ENCODE results near the gene C1orf146.
A peak's percentile ranks its signal among the peaks of the same experiment; 100 is the strongest.
"Not testable (repeated sequence)": the region's sequence is repeated elsewhere in the genome, so short reads cannot be mapped to it uniquely, and the experiment has no call there.

C1orf146 gene

DNA sequence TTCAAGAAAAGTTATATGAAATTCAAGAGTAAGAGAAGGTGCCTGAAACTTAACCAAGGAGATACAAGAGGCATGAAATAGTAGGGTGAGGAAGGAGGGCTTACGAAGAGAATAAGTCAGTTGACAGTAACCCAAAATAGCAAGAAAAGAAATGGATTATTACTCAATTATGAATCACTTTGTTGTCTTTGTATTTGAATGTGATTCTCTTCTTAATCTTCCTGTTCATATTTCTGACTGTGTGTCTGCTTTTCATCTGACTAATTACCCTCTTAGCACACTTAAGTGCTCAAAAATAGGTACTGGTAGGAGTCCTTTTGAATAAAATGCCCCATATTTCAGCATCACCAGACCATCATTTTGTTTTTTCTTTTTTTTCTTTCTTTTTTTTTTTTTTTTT, 41.6 kb downstream of the C1orf146 start:
- TF ChIP-seq, protein P1, sequence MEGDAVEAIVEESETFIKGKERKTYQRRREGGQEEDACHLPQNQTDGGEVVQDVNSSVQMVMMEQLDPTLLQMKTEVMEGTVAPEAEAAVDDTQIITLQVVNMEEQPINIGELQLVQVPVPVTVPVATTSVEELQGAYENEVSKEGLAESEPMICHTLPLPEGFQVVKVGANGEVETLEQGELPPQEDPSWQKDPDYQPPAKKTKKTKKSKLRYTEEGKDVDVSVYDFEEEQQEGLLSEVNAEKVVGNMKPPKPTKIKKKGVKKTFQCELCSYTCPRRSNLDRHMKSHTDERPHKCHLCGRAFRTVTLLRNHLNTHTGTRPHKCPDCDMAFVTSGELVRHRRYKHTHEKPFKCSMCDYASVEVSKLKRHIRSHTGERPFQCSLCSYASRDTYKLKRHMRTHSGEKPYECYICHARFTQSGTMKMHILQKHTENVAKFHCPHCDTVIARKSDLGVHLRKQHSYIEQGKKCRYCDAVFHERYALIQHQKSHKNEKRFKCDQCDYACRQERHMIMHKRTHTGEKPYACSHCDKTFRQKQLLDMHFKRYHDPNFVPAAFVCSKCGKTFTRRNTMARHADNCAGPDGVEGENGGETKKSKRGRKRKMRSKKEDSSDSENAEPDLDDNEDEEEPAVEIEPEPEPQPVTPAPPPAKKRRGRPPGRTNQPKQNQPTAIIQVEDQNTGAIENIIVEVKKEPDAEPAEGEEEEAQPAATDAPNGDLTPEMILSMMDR (conservative IDR thresholded peaks at IDR 0.05; ENCODE audit: control insufficient read depth, insufficient read depth, low read depth, low read length): no peak
- H3K4me3 ChIP-seq (ENCODE audit: control insufficient read depth, low read depth, low read length): no peak overlapping the region
- peak; percentile 44 for DNase-seq (ENCODE audit: low read depth)

DNA sequence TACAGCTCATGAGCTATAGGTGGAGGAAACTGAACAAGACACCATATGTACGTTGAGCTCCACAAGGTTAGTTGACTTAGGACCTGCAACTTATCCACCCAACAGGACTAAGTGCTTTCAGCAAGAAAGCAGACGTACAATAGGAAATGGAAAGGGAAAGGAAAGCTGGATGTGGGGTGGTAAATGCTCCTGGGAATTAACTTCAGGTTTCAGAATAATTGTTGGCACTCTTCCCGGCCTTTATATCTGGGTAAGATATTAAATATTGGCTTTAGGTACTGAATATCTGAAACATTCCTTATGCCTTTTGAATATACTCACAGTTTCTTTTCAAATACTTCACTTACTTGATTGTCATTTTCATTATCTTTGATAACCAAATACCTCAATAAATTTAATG, 44.8 kb downstream of the C1orf146 start:
- H3K4me3 ChIP-seq (ENCODE audit: control insufficient read depth, low read depth, low read length): no peak overlapping the region
- TF ChIP-seq, protein P1 (conservative IDR thresholded peaks at IDR 0.05; ENCODE audit: control insufficient read depth, insufficient read depth, low read depth, low read length): no peak
- no peak for DNase-seq (ENCODE audit: low read depth)

DNA sequence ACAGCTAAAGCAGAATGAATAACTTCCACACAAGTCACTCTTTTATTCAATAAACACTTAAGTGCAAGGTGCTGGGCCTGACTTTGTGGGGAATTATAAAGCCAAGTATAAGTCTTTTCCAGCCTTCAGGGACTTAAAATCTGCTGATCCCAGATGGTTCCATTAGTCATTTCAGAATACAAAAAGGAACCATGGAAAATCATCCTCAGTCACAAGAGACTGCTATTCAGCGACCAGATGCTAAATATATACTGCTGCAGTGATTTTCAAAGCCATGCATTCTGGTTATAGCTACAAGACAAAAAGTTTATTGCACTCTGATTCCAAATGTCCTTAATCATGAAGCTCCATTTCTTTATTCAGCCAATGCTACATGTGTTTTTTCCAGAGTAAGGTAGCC, 55.3 kb downstream of the C1orf146 start:
- TF ChIP-seq, protein P1 (conservative IDR thresholded peaks at IDR 0.05; ENCODE audit: control insufficient read depth, insufficient read depth, low read depth, low read length): no peak
- no peak for DNase-seq (ENCODE audit: low read depth)
- no peak overlapping the region for H3K4me3 ChIP-seq (ENCODE audit: control insufficient read depth, low read depth, low read length)

DNA sequence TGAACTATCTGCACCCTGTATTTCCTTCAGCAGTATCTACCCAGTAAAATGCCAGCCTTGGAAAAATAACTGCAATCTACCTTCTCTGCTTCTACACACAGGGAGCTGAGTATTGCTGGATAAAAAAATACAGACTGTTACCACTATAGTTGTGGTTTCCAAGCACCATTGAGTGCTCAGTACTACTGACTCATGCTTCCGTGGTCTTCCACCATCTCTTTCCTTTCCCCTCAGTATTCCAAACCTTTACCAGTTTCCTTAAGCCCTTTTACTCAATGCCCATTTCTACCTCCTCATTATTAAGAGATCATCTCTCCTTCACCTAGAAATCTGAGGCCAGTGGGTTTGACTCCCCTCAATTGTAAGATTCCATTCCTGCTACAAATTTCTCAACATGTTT, 57.2 kb downstream of the C1orf146 start:
- H3K4me3 ChIP-seq (ENCODE audit: control insufficient read depth, low read depth, low read length): no peak overlapping the region
- TF ChIP-seq, protein P1 (conservative IDR thresholded peaks at IDR 0.05; ENCODE audit: control insufficient read depth, insufficient read depth, low read depth, low read length): no peak
- peak; percentile 51 for DNase-seq (ENCODE audit: low read depth)

DNA sequence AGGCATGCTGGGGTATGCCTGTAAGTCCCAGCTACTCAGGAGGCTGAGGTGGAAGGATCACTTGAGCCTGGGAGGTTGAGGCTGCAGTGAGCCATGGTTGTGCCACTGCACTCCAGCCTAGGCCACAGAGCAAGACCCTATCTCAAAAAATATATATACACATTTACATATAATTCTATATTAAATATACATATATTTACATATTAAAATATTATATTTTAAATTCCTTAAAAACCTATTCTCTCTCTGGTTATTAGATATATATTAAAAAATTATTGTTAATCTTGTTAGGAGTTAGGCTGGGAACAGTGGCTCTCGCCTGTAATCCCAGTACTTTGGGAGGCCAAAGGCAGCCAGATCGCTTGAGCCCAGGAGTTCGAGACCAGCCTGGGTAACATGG, 58.4 kb downstream of the C1orf146 start:
- DNase-seq (ENCODE audit: low read depth): no peak
- no peak overlapping the region for H3K4me3 ChIP-seq (ENCODE audit: control insufficient read depth, low read depth, low read length)
- TF ChIP-seq, protein P1 (conservative IDR thresholded peaks at IDR 0.05; ENCODE audit: control insufficient read depth, insufficient read depth, low read depth, low read length): no peak

DNA sequence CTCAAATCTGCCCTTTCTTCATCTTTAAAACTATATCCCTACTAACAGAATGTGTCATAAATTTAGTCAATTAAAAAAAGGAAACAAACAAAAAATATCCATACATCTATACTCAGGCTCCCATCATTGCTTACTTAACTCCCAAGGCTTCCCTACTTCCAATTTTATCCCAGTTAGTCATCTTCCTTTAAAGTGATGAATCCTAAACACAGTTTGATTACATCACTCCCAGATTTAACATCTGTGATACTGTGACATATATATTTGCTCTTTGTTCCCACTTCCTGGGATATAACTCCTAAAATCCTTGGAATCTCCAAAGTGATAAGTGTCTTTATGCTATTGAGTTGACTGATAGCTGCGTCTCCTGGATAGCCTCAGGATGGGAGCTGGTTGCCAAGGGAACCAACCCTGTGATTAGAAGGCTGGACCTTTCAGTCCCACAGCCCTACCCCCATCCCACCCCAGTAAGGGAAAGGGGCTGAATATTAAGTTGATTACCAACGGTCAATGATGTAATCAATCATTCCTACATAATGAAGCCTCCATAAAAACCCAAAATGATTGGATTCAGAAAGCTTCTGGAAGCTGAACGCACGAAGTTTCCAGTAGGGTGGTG, 59.5 kb downstream of the C1orf146 start:
- TF ChIP-seq, protein P1 (conservative IDR thresholded peaks at IDR 0.05; ENCODE audit: control insufficient read depth, insufficient read depth, low read depth, low read length): no peak
- peak; percentile 80 for DNase-seq (ENCODE audit: low read depth)
- H3K4me3 ChIP-seq (ENCODE audit: control insufficient read depth, low read depth, low read length): no peak overlapping the region

DNA sequence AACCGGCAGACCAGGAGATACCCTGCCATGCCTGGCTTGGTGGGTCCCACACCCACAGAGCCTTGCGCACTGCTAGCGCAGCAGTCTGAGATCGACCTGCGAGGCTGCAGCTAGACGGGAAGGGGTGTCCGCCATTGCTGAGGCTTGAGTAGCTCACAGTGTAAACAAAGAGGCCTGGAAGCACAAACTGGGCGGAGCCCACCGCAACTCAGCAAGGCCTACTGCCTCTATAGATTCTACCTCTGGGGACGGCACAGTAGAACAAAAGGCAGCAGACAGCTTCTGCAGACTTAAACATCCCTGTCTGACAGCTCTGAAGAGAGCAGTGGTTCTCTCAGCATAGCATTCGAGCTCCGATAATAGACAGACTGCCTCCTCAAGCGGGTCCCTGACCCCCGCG, 62.1 kb downstream of the C1orf146 start:
- H3K4me3 ChIP-seq (ENCODE audit: control insufficient read depth, low read depth, low read length); DNase-seq (ENCODE audit: low read depth): not testable (repeated sequence)

DNA sequence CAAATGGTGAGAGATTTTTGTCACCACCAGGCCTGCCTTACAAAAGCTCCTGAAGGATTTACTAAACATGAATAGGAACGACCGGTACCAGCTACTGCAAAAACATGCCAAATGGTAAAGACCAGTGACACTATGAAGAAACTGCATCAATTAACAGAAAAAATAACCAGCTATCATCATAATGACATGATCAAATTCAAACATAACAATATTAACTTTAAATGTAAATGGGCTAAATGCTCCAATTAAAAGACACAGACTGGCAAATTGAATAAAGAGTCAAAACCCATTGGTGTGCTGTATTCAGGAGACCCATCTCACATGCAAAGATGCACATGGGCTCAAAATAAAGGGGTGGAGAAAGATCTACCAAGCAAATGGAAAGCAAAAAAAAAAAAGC, 63.7 kb downstream of the C1orf146 start:
- not testable (repeated sequence) for H3K4me3 ChIP-seq (ENCODE audit: control insufficient read depth, low read depth, low read length); DNase-seq (ENCODE audit: low read depth)

Measured in fibroblast of mammary gland (primary cell).